ENCODE data around the gene TBC1D24.

DNA sequence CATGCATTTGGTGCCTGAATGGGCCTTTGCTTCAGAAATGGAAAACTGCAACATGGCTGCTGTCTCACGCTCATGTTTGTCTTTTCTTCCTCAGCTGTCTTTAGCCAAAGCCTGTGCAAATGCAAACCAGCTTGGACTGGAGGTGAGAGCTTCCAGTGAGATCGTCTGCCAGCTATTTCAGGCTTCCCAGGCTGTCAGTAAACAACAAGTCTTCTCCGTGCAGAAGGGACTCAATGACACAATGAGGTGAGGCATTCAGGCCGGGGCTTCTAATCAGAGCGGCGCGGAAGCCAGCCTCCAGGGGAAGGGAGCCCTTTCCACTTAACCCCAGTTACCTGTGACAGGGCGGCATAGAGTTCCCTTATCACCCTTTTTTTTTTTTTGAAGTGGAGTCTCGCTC, 31.4 kb upstream of the TBC1D24 start:
- TF ChIP-seq, protein P1, sequence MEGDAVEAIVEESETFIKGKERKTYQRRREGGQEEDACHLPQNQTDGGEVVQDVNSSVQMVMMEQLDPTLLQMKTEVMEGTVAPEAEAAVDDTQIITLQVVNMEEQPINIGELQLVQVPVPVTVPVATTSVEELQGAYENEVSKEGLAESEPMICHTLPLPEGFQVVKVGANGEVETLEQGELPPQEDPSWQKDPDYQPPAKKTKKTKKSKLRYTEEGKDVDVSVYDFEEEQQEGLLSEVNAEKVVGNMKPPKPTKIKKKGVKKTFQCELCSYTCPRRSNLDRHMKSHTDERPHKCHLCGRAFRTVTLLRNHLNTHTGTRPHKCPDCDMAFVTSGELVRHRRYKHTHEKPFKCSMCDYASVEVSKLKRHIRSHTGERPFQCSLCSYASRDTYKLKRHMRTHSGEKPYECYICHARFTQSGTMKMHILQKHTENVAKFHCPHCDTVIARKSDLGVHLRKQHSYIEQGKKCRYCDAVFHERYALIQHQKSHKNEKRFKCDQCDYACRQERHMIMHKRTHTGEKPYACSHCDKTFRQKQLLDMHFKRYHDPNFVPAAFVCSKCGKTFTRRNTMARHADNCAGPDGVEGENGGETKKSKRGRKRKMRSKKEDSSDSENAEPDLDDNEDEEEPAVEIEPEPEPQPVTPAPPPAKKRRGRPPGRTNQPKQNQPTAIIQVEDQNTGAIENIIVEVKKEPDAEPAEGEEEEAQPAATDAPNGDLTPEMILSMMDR (IDR thresholded peaks at IDR 0.05; ENCODE audit: low read depth, low read length): no peak
- TF ChIP-seq POLR2A (IDR thresholded peaks at IDR 0.05; ENCODE audit: extremely low read depth, insufficient read length): no peak
- TF ChIP-seq MYC (IDR thresholded peaks at IDR 0.05; ENCODE audit: low read depth, low read length): no peak
- no peak for TF ChIP-seq MAX (IDR thresholded peaks at IDR 0.05; ENCODE audit: low read depth, low read length)
